H54 (cell line): ENCODE results near the gene FGF7.
"Not testable (repeated sequence)": the region's sequence is repeated elsewhere in the genome, so short reads cannot be mapped to it uniquely, and the experiment has no call there.

Experiments used
- DNase-seq: peaks from one replicate; pipeline ENCODE4 v3.0.0; 2011; ENCODE audit warnings: low spot score, mixed read lengths; ENCODE audit not compliant: insufficient read length
- FAIRE-seq: peaks from 3 replicates; lab custom pipeline; 2011; peaks lifted over from hg19 to GRCh38; lab: Jason Lieb, UNC
- POLR2A ChIP-seq: IDR thresholded peaks from 2 replicates; pipeline ENCODE4 v1.6.1; 2011; ENCODE audit warnings: low read depth, mild to moderate bottlenecking, low read length

The FGF7 gene

DNA sequence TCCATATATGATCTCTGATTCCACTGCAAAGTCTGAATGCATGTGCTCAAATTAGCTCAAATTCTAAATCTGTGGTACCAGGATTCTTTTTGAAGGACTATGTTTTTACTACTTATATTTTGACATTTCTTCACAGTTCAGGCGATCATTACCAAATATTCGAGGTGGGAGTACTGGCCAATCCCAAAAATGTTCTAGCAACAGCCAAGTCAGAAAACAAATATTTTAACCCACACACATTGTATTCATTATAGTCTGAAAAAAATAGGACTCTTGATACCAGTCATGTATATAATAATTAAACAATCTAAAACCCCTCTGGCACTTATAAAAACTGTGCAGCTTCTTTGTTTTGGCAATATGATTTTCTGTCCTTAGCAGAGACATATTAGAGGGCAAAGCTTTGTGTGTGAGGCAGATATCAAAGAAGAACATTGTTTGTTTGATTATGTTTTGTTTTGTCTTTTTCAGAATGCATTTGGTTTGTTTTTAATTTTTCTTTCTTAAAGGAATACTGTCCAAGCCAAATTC is 37.4 kb downstream of the FGF7 start:
- TF ChIP-seq POLR2A, result no peak
- no peak for FAIRE-seq
- DNase-seq, result no peak

DNA sequence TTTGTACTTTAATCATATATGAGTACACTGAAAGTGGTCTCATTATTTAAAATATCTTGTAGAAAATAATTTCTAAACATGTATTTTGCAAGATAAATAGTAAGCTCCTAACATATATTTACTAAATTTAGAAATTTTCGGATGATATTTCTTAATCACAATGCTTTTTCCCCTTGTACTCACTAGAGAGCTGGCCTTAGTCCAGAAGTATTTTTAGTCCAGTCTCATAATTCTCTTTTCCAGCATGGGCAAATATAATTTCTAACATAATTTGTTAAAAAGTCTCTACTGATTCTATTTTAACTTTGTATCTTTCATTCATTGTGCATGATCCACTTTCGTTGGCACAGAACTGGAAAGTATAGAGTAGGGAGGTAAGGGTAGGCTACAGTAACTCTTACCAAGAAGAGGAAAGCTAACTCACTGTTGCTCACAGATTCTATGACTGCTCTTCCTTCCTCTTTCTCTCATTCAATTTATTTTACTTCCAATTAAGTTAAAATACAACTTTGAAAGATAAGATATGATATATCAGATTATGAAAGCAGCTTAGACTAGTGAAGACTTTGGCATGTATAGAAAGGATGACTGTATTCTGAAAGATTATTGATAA is 39.3 kb downstream of the FGF7 start:
- FAIRE-seq (no peak), DNase-seq (no peak)
- no peak for TF ChIP-seq POLR2A

DNA sequence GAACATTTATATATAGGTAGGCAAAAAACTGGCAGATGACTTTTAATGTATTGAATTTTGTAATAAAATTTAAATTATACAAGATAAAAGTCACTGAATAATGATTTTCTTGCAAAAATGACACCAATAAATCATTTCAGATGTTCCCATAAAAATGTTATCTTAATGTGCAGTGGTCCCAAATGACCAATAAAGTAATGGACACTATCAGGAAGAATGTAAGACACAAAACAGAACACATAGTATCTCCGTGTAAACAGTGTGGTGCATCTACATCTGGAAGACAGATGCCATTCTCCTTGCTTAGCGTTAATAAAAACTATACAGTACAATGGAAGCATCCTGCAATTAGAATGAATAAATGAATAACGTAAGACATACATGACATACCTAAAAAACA is 41.5 kb downstream of the FGF7 start:
- FAIRE-seq, result no peak
- TF ChIP-seq POLR2A, result no peak

GRCh38 chr15:49466119-49466518 is 43.1 kb downstream of the FGF7 start:
- DNase-seq, result no peak
- TF ChIP-seq POLR2A, result no peak
- FAIRE-seq, result no peak

More for the DNA sequence above, 41.5 kb downstream of the FGF7 start:
- DNase-seq, result no peak

DNA sequence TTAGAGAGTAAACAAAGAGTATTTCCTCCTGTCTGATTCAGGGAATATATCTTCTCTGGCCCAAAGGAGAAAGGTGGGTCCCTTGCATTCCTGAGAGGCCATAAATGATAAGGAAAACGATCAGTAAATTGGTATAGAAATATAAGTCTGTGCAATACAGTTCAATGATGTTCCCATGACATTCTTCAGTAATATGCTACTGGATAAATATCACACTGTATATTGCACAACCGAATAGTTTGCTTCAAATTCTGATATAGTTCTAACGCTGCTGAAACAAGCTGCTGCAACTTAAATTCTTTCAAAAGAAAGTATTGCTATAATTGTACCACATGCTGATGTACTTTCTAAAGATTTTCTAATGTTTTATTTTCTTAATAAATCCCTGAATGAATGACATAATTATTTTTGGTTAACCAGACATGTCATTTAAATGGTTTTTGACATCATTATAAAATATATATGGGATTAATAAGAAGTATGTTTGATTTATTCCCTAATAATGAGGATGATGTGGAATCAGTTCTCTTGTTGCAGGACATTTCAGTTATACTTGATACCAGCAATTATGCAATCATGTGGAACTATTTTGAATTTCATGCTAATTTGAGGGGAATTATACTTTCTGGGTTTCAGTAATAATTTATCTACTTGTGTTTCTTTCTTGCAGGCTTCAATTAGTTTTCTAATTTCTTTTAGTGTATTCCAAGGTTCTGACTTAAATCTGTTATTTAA is 44.9 kb downstream of the FGF7 start:
- DNase-seq (no peak), FAIRE-seq (no peak)
- TF ChIP-seq POLR2A, result no peak

DNA sequence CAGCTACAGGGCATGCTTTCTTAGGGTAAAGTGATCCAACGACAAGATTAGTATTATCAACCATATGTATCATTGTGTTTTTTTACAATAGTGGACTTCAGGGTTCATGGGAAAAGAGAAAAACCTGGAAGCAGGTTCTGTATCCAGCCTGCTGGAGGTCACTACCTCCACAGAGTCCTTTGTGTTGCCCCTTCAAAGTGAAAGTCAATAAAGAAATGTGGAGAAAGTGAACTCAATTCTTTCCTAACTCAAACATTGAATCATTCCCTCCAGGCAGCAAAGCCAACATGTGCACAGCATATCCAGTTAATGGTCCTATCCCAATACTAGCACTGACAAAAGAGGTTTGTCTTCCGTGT is 45.4 kb downstream of the FGF7 start:
- FAIRE-seq, result no peak
- DNase-seq, result no peak
- TF ChIP-seq POLR2A, result no peak

GRCh38 chr15:49471248-49471647 is 48.2 kb downstream of the FGF7 start:
- not testable (repeated sequence) for FAIRE-seq, DNase-seq

DNA sequence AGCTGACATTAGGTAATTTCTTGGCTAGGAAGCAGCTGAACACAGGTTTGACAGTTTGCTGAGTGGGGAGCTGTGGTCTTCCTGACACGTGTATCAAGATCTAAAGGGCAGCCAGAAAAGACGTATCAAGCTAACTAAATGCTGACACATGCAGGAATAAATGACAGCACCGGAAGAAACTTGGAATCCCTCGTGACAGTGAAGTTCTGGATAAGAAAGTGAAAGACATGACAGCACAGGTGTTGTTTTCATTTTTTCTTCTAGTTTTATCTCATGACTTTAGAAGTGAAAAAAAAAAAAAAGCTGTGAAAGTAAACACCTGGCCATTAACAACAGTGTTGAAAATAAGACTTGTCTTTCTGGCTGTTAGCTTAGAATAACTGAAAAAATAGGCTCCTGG is 48.7 kb downstream of the FGF7 start:
- DNase-seq (no peak), FAIRE-seq (no peak)
- TF ChIP-seq POLR2A, result no peak

DNA sequence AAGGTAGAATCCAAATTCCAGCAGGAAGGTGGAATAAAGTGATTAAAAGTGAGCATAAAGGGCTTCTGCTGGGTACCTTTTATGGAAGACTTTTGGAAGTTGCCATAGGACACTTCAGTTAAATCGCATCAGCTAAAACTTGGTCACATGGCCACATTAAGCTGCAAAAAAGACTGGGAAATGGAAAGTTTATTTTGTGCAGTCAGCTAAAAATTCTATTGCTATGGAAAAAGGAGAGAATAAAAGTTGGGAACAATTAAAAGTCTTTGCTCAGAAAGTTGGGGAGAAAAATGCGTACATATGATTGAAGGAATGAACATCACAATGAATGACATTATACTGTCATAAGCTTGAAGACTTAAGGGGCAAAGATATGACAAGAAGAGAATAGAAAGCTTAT is 49.3 kb downstream of the FGF7 start:
- DNase-seq (no peak), FAIRE-seq (no peak)
- no peak for TF ChIP-seq POLR2A

DNA sequence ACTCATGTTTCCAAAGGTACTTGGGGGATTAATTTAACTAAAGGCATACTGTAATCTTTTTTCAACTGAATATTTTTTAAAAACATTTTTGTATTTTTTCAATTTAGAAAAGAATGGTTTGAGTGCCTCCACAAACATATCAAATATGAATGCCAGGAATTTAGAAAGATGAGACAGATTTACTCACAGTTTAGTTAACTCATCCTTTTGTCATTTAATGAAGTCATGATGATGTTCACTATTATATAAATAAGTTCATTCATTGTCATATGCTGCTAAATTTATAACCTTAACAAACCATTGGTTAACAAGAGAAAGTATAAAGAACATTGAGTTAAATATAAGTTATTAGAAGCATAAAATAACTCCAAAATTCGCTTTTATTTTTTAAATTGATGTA is 50.0 kb downstream of the FGF7 start:
- DNase-seq (no peak), FAIRE-seq (no peak)
- no peak for TF ChIP-seq POLR2A

- not testable (repeated sequence) for FAIRE-seq, DNase-seq
Observed at GRCh38 chr15:49478021-49478420, 55.0 kb downstream of the FGF7 start.

- FAIRE-seq, DNase-seq: not testable (repeated sequence)
Observed at GRCh38 chr15:49478982-49479381, 55.9 kb downstream of the FGF7 start.

- FAIRE-seq, result not testable (repeated sequence)
Observed at GRCh38 chr15:49485401-49485800, 62.4 kb downstream of the FGF7 start.

DNA sequence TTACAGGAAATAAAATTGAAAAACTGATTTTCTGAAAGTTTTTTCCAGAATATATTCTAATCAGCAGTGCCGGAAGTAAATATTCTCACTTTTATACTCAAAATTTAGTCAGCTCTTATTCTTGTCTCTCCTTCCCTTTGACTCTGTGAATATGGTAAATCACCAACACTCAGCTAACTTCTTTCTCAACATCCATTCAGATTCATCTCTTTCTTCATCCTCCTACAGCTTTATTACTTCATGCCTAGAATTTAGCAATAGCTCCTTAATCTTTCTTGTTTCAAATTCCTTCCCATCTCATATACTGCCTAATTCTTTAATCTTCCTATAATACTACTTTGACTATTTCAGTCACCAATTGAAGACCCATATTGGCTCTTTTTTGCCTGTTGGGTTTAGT is 67.9 kb downstream of the FGF7 start:
- FAIRE-seq (no peak), DNase-seq (no peak)
- TF ChIP-seq POLR2A, result no peak

More at GRCh38 chr15:49485401-49485800, 62.4 kb downstream of the FGF7 start:
- not testable (repeated sequence) for DNase-seq

- no peak for DNase-seq
- no peak for TF ChIP-seq POLR2A
- no peak for FAIRE-seq
Observed at GRCh38 chr15:49492151-49492550, 69.1 kb downstream of the FGF7 start.
